ENCODE measurements around the gene RBM39.
"Not testable (repeated sequence)": the region's sequence is repeated elsewhere in the genome, so short reads cannot be mapped to it uniquely, and the experiment has no call there.

RBM39 gene

DNA sequence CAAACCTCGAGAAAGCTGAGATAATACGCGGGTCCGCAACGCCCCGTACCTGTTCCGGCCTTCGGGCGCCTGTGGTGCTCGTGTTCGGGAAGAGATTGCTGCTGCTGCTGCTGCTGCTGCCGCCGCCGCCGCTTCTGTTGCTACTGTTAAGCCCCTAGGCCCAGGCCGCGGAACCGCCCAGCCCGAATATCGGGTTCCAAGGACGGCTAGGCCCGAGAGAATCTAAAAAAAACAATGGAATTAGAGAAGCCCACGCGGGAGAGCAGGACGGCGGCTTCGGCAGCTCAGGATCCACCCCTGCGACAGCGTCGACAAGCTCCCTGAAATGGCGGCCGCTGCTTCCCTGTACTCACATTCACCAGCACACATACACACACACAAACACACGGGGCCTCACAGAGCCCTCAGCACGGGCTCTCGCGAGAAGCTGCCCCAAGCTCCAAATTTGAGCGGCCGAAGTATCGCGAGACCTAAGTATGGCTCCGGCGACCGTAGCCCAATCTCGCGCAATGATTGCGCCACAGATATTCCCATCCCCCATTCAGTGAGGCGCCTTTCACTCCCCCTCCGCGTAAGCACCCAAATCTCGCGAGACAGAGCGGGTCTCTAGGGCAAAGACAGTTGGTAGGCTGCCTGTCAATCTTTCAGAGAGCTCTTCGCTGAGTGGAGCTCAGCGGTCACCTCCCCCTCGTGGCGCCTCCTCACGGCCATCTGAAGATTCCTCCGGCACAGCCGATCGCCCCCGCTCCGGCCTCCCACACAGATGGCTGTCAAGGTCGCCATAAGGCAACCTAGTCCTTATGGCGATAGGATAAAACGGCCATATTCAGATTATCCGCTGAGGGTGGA is at the start of gene RBM39:
RBM39 (minus strand) TSS at position 369 of the 849 bp plus-strand sequence. CDS start 1,386 bp downstream, outside the sequence.
- DNase-seq = peak; percentile 97

DNA sequence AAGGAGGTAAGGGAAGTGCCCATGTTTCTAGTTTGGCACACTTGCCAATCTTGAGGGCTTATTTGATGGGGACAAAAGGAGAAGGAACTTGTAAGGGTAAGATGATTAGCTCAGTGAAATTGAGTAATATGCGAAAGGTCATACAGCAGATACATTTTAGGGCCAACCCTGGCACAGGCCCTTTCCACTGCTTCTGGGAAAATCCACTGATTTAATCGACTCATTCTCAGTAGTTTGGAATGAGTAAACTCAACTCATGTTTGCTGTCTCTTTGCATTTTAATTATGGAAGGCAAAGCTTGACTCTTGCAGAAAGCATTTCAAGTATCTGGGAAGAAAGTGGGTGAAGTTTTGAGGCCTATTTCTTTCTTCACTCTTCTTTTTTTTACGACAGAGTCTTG is 49.8 kb upstream of the RBM39 start:
- no peak for DNase-seq

DNA sequence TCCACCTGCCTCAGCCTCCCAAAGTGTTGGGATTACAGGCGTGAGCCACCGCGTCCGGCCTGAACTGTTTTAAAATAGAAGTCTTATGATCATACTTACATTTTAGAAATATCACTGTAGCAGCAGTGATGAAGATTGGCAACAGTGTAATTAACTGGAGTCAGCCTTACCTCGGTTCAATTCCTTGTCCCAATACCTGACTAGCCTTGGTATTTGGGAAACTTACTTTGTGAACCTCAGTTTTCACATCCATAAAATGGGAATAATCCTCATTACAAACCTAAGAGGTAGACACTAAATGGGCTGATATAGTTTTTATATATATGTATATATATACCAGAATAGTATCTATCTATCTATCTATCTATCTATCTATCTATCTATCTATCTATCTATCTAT is 49.0 kb upstream of the RBM39 start:
- no peak for DNase-seq

DNA sequence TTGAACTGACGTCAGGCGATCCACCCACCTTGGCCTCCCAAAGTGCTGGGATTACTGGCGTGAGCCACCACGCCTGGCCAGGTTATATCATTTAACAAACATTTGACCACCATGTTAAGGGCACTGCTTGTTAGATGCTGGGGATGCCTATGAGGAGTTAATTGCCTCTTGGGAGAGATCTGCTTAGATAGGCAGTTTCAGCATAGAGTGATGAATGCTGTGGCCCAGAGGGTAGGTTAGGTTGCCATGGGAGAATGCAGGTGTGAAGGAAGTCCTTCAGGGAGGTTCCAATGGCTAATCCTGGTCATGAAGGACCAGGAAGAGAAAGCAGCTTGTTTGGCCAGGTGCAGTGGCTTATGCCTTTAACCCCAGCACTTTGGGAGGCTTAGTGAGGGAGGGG is 46.7 kb upstream of the RBM39 start:
- DNase-seq = no peak

DNA sequence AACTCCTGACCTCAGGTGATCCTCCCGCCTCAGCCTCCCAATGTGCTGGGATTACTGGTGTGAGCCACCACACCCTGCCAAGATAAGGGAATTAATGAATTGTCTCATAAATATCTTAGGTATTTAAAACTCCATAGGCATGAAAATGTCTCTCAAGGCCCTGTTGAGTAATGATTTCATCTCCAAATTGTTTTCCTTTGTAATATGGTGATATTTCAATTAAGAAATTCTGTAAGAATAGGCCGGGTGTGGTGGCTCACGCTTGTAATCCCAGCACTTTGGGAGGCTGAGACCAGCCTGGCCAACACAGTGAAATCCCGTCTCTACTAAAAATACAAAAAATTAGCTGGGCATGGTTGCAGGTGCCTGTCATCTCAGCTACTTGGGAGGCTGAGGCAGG is 43.5 kb upstream of the RBM39 start:
- DNase-seq = not testable (repeated sequence)

DNA sequence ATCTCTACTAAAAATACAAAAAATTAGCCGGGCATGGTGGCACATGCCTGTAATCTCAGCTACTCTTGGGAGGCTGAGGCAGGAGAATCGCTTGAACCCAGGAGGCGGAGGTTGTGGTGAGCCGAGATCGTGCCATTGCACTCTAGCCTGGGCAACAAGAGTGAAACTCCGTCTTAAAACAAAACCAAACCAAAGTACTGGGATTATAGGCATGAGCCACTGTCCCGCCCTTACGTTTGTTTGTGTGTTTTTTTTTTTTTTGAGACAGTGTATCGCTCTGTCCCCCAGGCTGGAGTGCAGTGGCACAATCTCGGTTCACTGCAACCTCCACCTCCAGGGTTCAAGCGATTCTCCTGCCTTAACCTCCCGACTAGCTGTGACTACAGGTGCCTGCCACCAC is 41.8 kb upstream of the RBM39 start:
- DNase-seq = not testable (repeated sequence)

DNA sequence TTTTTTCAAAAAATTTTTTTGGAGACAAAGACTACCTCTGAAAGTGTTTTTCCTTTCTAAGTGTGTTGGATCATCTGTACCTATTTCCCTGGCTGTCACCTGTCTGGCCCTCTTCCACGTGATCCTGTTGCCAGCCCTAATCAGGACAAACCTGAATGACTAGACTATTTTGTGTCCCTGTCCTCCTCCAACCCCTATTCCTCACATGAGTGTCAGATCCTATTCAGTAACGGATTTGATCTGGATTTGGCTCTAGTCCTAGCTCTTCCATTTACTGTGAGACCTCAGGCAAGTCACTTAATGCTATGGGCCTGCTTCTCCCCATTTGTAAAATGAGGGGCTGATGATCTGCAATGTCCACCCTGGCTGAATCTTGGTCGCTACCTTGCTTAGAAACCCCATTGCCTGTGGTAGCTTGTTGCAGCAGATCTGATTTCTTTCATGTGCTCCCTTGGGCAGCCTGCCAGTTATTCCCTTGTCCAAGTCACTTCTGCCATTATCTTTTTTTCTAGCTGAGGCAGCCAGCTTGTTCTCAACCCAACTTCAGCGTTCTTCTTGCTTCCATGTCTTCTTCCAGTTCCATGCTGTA is 34.5 kb upstream of the RBM39 start:
- DNase-seq = no peak

DNA sequence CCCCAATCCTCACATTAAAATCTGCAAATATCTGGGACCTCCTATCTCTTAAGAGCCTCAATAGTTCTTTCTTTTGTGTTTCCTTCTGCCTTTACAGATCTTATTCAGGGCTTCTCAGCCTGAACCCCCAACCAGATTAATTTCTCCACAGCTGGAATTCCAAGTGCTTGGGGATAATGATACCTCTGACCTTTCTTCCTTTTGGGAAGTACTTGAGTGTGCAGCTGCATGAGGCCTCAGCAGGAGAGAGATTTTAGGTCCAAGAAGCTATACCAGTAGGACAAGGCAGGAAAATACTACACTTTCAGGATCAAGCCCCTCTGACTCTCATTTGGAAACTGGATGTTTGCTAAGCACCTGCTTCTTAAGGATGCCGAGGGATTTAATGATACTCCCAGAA is 32.3 kb upstream of the RBM39 start:
- DNase-seq = no peak

DNA sequence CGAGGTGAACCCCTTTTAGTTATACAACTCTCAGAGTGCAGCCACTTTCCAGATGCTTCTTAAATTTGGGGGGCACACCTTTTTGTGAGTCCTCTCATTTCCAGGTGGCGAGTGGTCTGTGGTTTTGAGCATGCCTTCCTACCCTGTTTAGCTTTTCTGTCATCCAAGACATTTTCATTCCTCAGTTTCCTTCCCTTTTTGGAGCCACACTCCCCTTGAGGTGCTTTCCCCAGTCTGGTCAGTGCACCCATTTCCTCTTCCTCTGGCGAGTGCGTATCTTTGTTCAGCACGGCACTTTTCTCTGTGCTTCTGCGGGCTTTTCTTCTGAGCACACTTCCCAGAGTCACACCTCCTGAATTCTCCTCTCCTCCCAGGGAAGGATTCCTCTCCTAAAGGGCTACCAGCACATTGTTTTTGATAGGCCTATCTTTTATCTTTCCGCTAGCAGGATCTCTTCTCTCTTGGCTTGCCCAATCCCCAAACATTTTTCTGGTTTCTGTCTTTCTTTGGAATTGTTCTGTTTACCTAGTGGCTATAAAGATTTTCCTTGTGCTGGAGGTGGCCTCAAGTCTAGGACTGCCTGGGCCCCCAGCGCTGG is 31.2 kb upstream of the RBM39 start:
- DNase-seq = peak; percentile 6

DNA sequence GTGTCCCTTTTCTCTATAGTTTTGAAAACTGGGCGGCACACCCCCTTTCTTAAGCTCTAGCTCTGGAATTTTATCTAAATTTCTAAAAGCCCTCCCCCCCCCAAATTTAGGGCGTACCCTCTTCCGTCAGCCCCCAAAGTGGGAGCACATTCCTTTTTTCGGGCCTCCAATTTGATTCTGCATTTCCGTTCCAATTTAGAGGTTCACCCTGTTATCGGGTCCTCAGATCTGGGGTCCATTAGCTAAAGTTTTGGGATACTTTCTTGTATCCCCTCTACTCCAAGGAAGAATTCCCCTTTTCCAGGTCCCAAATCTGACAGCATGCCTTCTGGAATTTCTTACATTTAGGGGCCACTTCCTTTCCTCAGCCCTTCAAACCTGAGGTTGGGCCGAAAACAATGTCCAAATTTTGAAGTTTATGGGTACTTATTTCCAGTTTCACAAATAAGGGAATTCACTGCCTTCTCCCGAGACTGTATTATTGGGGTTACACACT is 30.6 kb upstream of the RBM39 start:
- no peak for DNase-seq

DNA sequence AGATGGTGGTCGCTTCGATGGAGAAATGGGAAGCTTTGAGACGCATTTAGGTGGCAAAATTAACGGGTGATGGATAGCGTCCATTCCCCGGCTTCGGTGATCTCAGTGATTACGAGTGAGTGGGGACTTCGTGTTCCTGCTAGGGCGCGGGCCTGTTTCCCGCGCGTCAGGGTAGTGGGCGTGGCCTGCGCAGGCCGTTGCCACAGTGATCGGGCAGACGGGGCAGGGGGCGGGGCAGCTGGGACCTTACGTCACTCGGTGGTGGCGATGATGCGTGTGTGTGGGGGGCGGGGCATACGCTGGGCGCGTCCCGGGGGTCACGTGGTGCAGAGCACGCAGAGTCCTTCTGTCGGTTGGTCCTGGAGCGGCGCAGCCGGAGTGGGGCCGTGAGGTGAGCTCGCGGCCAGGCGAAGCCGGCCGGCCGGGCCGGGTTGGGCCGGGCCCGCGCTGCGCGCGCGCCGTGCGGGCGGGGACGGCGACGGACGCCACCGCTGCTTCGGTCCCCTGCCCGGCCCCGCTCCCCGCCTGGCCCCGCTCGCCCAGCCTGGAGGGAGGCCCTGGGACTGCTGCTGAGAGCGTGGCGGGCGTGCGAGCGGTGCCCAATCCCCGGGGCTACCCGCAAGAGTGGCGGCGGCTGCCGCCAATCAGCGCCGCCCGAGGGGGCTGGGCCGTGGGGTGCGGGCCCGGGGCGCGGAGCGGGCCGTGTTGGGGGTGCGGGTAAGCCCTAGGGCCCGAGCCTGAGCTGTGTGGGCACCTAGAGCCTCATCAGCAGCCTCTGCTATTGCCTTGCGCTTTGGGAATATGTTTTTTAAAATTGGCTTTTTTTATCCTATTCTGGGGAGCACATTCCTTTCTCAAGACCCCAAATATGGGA is 29.9 kb upstream of the RBM39 start, which contains the start of gene PHF20:
PHF20 (plus strand) TSS at position 327 of the 874 bp plus-strand sequence. CDS start 29,508 bp downstream, outside the sequence.
- DNase-seq = peak; percentile 100

DNA sequence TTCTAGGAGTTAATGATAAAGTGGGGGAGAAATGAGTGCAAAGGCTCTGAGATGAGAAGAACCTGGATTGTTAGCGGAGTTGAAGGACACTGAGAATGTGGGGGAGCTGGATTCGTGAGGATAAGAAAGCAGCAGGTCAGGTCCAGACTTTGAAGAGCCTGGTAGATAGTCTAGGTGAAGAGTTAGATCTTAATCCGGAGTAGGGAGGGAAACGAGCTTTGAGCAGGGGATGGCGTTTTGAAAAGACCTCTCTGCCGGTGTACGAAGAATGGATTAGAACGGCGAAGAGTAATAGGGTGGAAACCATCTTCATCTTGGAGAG is 29.3 kb upstream of the RBM39 start:
- DNase-seq = no peak

DNA sequence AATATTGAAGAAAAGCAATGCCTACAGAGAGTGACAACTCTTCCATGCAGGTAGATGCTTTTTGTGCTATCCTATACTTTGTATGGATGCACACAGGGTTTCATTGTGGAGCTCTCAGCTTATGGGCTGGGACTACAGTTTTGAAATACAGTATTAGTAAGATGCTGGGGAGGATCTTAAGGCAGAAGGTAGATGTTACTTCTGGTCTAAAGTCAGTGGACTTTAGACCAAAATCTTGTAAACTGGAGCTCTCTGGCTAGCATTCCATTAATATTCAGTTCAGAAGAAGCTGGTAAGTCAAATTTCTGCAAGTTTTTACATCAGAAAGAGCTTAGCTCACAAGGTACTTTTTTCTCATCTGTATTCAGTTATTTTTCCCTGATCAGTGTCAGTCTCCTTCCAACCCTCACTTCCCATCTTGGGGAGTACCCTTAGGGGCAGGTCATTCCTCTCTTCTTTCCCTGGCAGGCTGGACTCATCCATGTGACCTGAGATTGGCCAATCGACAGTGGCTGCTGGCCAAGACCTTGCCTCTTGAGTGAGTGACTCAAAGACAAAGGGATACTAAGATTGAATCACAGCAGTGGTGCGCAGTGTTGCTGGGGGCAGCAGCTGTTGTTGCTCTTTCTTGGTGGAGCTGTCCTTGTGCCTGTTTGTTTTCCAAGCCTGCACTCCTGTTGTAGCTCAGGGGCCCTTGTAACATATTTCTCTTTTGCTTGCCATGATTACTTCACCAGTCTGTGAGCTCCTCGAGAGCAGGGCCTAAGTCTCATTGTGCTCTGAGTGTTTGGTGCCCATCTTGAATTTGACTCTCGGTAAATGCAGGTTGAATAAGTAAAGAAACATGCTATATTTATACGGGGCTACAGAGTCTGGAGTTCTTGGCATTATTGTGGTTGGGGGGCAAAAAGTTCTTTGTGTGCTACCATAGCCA is 26.9 kb upstream of the RBM39 start:
- peak; percentile 26 for DNase-seq

DNA sequence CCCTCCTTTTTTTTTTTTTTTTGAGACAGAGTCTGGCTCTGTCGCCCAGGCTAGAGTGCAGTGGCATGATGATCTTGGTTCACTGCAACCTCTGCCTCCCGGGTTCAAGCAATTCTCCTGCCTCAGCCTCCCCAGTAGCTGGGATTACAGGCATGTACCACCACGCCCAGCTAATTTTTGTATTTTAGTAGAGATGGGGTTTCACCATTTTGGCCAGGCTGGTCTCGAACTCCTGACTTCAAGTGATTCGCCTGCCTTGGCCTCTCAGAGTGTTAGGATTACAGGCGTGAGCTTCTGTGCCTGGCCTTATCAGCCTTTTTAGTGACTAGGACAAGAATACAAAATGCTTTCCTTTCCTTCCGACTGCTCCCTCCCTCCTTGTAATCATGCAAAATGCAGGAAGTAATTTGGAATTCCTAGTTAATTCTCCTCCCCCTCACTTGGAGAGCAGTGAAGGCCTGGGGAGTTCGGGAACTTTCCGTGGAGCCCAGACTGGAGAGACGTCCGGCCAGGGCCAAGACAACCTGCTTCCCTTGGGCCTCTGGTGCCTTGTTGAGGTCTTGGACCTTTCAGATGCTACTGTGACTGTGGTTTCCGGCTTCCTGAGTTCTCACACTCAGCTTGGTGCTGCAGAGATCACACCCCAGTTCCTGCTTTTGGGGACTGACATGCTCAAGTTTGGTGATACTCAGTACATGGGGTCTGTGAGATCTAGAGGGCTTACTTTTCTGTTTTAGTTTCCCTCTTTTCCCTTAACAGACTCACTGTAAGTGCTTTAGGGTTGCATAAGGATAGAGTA is 25.8 kb upstream of the RBM39 start:
- peak; percentile 30 for DNase-seq

DNA sequence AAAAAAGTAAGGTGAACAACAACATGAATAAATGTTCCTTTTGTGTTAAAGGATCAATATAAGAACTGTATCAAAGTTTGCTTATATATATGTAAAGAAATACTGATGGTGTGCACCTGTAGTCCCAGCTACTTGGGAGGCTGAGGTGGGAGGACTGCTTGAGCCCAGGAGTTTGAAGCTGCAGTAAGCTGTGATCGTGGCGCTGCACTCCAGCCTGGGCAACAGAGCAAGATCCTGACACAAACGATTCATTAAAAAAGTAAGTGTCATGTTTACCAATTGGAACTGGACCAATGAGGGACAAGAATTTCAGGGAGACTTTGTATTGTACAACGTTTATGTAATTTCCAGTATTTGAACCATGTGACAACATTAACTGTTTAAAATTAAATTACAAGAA is 24.8 kb upstream of the RBM39 start:
- no peak for DNase-seq

DNA sequence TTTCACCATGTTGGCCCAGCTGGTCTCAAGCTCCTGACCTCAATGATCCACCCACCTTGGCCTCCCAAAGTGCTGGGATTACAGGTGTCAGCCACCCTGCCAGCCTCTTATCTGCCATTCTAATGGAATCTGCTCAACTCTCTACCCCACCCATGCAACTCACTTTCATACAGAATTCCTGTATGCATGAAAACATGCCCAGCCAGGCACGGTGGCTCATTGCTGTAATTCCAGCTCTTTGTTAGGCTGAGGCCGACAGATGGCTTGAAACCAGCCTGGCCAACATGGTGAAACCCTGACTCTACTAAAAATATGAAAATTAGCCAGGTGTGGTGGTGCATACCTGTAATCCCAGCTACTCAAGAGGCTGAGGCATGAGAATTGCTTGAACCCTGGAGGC is 22.9 kb upstream of the RBM39 start:
- DNase-seq = not testable (repeated sequence)

DNA sequence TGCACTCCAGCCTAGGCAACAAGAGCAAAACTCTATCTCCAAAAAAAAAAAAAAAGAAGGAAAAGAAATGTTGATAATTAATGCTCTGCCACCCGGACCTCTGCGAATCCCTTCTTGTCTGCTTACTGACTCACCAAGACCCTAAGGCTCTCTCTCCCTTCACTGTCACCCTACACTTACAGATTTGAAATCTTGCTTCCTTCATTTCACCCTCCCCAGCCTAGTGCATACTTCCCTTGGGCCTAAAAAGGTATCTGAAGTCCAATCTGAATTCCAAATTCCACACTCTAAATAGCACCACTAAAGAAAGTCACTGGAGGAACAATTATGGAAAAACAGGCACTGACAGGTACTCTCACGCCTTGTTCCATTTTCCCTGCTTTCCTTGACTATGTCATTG is 20.4 kb upstream of the RBM39 start:
- no peak for DNase-seq

DNA sequence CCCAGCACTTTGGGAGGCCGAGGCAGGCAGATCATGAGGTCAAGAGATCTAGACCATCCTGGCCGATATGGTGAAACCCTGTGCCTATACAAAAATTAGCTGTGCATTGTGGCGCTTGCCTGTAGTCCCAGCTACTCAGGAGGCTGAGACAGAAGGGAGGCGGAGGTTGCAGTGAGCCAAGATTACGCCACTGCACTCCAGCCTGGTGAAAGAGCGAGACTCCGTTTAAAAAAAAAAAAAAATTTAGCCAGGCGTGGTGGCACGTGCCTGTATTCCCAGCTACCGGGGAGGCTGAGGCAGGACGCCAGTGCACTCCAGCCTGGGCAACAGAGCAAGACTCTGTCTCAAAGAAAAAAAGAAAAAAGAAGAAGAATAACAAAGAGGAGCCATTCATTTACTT is 19.5 kb upstream of the RBM39 start:
- DNase-seq = not testable (repeated sequence)

DNA sequence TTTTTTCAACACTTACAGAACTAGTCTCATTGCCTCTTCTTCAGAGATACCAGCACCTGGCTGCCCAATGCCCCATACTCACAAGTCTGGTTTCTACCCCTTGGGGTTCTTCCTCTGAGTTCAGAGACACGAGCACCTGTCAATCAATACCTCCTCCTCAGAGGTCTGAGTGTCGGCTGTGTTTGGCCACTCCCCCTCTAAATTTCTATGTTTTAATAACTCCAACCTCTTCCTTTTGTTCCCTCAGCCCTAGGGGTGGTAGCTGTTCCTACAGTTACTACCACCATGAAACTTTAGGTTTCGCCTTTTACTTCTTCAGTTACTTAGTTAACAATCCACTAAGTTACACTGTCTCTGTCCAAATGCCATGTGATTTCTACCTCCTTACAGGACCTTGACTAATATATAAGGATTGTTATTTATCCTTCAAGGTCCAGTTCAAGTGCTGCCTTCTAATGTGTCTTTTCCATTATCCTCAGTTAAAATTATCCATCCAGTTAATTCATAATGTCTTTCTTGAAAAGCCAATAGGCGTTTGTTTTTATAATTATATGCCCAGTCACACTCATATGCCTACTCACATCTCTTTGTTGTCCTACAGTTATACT is 15.1 kb upstream of the RBM39 start:
- DNase-seq = no peak

DNA sequence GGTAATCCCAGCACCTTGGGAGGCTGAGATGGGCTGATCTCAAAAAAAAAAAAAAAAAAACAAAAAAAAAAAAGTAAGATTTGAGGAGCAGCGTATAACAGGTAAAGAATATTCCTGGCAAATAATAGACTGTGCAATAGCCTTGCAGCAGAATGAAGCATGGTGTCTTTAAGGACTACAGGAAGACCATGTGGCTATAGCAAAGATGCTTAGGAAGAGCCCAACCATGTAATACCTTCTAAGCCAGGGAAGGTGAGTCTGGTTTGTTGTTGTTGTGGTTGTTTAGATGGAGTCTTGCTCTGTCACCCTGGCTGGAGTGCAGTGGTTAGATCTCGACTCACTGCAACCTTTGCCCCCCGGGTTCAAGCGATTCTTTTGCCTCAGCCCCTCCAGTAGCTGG is 14.3 kb upstream of the RBM39 start:
- DNase-seq = no peak

DNA sequence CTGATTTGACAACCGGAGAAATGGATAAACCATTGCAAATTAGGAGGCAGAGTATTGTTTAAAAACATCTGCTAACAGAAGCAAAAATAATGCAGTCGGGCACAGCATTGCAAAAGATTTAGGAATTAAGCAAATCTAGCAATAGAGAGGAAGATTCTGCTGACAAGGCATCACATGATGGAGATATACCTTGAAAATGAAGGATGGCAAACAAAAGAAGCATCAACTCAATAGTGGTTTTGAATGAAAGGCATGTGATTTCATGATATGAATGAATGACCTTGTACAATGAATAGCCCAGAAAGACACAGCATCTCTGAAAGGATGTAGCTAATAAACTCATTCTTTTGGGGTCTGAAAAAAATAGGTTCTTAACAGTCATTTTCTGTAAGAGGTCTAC is 8.6 kb upstream of the RBM39 start:
- no peak for DNase-seq

Data from stimulated activated CD4-positive, alpha-beta T cell treated with anti-CD3 and anti-CD28 coated beads, Interleukin-4, amount 100 ng/mL, for 1 hour (primary cell).